GM19238 (cell line): ENCODE data around the gene RNF39.
"Not testable (repeated sequence)": the region's sequence is repeated elsewhere in the genome, so short reads cannot be mapped to it uniquely, and the experiment has no call there.

Source experiments
- DNase-seq: peaks from one replicate; pipeline ENCODE4 v3.0.0; 2011; ENCODE audit warnings: low spot score; ENCODE audit not compliant: insufficient read length

RNF39 gene, protein sequence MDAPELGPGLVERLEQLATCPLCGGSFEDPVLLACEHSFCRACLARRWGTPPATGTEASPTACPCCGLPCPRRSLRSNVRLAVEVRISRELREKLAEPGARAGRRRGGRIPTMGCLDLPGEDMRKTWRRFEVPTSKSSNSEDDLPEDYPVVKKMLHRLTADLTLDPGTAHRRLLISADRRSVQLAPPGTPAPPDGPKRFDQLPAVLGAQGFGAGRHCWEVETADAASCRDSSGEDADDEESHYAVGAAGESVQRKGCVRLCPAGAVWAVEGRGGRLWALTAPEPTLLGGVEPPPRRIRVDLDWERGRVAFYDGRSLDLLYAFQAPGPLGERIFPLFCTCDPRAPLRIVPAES

GRCh38 chr6:30075094-30075789 is at the start of gene RNF39:
Gene RNF39 (minus strand): TSS chr6:30075769. CDS start chr6:30075585, 184 bp downstream.
- no peak for DNase-seq

GRCh38 chr6:30122515-30122914 is 46.9 kb upstream of the RNF39 start:
- DNase-seq = no peak

GRCh38 chr6:30121446-30122366 is 46.1 kb upstream of the RNF39 start:
- DNase-seq = no peak

DNA sequence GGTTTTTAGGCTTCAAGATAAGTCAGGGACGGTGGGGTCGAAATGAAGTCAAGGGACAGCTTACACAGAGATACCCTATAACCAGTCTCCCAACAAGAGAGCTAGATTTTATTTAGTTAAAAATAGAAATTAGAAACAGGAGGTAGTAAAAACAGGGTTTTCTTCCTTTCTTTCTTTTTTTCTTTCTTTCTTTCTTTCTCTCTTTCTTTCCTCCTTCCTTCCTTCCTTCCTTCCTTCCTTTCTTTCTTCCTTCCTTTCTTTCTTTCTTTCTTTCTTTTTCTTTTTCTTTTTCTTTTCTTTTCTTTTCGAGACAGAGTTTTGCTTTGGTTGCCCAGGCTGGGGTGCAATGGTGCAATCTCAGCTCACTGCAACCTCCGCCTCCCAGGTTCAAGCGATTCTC is 43.1 kb upstream of the RNF39 start:
- not testable (repeated sequence) for DNase-seq

DNA sequence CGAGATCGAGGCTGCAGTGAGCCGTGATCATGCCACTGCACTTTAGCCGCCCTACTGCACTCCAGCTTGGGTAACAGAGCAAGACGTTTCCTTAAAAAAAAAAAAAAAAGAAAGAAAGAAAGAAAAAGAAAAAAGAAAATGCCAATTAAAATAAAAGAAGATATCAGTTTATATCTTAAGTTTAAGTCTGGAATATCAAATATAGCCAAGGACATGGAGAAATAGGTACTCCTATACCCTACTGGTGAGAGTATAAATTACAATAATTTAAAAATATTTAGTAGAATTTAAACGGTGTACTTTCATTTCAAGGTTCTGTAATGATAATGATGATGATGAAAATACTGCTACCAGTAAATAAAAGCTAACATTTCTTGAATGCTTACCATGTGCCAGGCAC is 41.2 kb upstream of the RNF39 start:
- no peak for DNase-seq

GRCh38 chr6:30113841-30114240 is 38.3 kb upstream of the RNF39 start:
- DNase-seq = no peak

- no peak for DNase-seq
Measured at GRCh38 chr6:30113003-30113759, 37.6 kb upstream of the RNF39 start, which contains the start of gene TRIM31. Gene TRIM31 (minus strand): TSS chr6:30113090. CDS start chr6:30112805, 285 bp downstream.

GRCh38 chr6:30112402-30112994 is 36.9 kb upstream of the RNF39 start:
- no peak for DNase-seq

DNA sequence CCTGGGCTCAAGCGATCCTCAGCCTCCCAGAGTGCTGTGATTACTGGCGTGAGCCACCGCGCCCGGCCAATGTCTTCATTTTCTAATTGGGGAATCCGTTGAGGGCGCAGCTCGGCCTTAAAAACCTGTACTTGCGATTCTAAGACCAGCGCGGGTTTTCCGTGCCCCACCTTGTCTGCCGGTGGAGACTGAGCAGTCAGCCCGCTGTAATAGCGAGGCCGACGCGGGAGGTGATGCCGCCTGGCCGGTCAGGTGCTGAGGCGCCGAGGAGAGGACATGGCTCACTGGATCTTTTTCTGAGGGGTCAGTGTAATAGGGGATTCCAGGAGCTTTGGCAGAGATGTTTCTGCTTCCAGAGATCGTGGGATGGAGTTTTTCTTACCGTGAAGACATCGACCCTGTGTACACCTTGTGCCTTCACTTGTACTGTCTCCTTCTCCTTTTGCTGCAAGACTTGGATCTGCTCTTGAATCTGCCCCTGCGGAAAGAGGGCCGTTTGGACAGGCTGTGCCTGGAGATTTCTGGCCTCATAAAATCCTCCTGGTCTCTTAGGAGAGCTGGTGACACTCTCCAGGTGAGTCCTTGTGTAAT is 35.8 kb upstream of the RNF39 start:
- DNase-seq = no peak

DNA sequence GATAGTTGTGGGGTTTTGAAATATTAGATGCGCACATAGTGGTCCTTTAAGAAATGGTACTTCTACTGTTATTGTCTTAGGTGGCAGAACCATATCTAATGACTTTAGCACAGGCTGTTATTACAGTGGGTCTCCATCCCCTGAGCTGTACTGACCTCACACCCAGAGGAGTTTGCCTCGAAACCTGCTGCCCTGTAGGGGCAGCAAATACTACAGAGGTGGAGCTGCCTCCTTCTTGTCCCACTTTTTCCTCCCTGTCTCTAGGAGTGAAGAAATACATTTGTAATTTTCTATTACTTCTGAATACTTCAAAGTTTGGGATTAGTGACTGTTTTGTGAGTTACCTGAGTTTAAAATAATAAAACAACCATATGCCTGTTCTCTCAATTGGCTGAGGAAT is 29.1 kb upstream of the RNF39 start:
- DNase-seq = no peak

DNA sequence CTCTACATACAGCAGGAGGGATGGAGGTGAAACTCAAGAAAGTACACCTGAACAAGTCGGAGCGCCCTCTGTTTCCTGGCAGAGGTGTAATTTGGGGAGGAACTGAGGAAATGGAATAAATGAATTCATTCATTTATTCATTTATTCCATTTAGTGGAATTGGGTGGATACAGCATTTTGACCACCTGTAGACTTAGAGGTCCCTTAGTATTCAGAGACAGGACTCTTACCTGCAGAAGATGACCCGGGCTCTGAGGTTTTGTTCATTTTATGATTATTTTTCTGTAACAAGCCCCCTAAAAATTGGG is 28.3 kb upstream of the RNF39 start:
- no peak for DNase-seq

- DNase-seq = peak; percentile 75
Measured at GRCh38 chr6:30102970-30103871, 27.7 kb upstream of the RNF39 start.

DNA sequence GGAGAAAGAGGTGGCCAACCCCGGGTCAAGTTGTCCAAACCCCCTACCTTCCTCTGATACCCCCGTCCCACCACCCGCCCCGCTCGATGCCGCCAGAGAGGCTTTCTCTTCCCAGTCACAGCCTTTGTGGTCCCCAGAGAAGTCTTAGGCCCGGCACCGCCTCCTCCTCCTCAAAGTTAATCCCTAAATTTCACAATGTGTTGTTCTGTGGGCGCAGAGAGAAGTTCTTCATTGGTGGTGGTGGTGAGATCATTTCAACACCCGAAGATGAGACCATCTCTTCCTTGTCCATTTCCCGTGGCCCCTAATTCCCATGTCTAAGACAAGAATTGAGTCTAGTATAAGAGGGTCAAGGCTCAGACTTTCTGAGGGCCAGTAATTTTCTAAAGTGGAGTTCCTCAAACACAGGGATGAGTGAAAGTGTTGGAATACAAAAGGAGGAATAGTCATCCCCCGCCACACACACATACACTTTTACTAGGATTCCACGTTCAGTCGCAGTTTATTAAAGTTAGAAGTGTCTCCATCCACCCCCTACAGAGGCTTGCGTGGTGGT is 26.9 kb upstream of the RNF39 start:
- DNase-seq = no peak

GRCh38 chr6:30101444-30102413 is 26.2 kb upstream of the RNF39 start:
- peak; percentile 77 for DNase-seq

DNA sequence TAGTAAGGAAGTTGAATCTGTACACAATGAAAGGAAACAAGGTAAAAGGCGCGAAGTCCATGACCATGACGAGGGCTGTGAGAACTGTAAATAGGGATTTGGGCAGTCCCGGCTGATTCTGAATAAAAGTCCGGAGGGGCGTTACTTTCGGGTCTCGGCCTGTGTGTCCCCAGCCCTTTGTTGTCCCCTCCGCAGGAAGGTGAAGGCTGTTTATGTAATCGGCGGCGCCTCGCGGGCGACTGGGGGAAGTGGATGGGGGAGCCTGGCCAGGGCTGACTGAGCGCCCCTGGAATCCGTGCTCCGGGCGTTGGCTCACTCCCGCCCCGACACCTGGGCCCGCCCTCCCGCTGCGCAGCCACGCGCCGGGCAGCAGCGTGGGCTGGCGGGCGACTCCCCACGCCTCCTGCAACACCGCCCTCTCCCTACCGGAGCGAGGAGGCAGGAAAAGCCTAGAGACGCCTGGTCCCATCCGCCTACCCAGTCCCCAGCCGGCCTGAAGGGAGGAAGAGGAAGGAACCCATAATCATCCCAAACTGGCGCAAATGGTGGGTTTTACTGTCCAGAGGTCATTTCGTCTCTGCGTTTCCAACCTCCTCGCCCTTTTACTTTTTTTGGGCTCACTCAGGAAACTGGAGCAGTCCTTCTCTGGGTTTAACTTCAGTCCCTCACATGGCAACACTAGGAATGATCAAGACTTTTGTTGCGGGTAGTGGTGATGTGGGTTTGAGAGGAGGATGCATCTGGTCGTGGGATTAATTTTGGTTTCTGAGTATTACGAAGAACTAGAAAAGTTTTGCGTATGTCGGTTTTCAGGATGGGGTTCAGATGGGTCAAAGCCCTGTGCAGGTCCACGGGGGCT is 25.2 kb upstream of the RNF39 start:
- DNase-seq = no peak

DNA sequence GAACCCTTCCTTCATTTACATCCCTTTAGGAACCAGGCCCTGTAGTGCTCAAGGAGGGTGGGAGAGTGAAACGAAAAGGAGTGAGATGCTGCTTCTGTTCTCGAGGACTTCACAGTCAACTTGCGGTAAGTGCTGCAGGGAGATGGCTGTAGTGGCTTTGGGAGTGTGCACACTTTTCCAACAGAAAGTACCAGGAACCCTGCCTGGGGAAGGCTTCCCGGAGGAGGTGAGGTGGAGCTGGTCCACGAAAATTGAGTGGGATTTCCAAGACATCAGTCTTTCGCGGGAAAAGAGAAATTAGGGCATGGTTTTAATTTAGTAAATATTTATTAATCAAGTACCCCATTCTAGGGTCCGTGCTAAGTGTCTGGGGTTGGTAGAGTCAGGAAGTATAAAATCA is 24.6 kb upstream of the RNF39 start:
- no peak for DNase-seq
